ENCODE results near the gene KCND2.

DNA sequence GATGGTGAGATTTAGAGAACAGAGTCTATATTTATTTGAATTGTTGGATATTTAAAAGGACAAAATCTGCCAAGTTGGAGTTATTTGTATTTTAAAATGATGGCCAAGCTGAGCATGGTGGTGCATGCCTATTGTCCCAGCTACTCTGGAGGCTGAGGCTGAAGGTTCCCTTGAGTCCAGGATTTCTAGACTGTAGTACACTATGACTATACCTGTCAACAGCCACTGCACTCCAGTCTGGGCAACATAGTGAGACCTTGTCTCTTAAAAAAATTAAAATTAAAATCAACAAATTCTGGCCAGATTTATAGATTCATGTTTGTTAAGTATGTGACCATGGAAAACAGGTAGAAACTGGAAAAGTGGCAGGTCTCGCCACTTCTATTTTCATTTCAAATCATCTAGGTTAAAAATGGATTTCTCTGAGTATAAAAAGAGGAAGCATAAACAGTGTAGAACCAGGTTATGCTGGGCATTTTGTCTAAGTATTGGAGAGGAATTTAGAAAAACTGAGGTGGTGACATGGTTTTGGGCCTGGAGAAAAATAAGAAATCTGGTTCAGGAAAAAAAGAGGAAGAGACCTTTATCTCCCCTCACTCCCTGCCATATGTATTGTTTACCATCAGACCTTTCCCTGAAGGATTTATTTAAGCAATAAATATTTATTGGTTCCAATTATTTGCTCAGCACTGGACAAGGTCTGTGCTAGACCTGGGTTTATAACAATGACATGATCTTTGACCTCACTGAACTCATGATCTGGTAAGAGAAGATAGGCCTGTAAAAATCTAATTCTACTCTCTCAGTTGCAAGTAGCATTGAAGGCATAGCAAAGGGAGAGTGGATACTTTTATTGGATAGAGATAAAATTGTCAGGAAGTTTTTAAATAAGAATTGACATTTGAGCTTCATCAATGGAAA is 450.8 kb downstream of the KCND2 start:
- TF ChIP-seq, protein P1, sequence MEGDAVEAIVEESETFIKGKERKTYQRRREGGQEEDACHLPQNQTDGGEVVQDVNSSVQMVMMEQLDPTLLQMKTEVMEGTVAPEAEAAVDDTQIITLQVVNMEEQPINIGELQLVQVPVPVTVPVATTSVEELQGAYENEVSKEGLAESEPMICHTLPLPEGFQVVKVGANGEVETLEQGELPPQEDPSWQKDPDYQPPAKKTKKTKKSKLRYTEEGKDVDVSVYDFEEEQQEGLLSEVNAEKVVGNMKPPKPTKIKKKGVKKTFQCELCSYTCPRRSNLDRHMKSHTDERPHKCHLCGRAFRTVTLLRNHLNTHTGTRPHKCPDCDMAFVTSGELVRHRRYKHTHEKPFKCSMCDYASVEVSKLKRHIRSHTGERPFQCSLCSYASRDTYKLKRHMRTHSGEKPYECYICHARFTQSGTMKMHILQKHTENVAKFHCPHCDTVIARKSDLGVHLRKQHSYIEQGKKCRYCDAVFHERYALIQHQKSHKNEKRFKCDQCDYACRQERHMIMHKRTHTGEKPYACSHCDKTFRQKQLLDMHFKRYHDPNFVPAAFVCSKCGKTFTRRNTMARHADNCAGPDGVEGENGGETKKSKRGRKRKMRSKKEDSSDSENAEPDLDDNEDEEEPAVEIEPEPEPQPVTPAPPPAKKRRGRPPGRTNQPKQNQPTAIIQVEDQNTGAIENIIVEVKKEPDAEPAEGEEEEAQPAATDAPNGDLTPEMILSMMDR (IDR thresholded peaks at IDR 0.05; ENCODE audit: control extremely low read depth in 1 of 3, insufficient read depth in 1 of 3, low read depth in 1 of 3, low read length in 3 of 3): no peak
- TF ChIP-seq GABPA (IDR thresholded peaks at IDR 0.05; ENCODE audit: borderline replicate concordance, insufficient read depth, low read length) (no peak), SIN3A (conservative IDR thresholded peaks at IDR 0.05 in 1 of 2, IDR thresholded peaks at IDR 0.05 in 1 of 2; ENCODE audit: low read depth in 1 of 2, low read length in 2 of 2) (no peak), CEBPB (IDR thresholded peaks at IDR 0.05; ENCODE audit: low read depth, low read length) (no peak), RBBP5 (IDR thresholded peaks at IDR 0.05; ENCODE audit: borderline replicate concordance, low read depth, low read length) (no peak)
